Measurements from ENCODE around the gene DHRSX.

Gene DHRSX

GRCh38 chrX:2409796-2410195 lies 91.0 kb downstream of the DHRSX start:
- H3K4me3 ChIP-seq (ENCODE audit: low read depth, low read length) = no peak overlapping the region
- TF ChIP-seq, protein P1, sequence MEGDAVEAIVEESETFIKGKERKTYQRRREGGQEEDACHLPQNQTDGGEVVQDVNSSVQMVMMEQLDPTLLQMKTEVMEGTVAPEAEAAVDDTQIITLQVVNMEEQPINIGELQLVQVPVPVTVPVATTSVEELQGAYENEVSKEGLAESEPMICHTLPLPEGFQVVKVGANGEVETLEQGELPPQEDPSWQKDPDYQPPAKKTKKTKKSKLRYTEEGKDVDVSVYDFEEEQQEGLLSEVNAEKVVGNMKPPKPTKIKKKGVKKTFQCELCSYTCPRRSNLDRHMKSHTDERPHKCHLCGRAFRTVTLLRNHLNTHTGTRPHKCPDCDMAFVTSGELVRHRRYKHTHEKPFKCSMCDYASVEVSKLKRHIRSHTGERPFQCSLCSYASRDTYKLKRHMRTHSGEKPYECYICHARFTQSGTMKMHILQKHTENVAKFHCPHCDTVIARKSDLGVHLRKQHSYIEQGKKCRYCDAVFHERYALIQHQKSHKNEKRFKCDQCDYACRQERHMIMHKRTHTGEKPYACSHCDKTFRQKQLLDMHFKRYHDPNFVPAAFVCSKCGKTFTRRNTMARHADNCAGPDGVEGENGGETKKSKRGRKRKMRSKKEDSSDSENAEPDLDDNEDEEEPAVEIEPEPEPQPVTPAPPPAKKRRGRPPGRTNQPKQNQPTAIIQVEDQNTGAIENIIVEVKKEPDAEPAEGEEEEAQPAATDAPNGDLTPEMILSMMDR (IDR thresholded peaks at IDR 0.05; ENCODE audit: insufficient read depth, low read depth, low read length, missing control alignments) = no peak
- DNase-seq (ENCODE audit: low read depth) = no peak

DNA sequence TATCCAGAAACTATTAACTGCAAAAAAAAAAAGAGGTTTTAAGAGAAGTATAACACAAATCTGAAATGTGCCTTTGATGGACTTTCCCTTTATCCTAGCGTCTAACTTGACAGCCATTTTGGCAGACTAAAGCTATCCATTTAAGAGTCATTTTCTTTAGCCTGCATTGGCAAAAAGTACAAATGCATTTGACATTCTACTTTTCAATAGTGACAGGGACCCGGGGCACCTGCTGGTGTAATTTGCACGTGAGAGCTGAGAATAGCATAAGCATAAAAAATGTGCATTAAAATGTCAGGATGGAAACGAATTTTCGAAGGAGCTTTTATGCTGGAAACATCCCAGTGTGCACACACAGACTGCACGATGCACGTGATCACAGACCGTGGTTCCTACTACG lies 91.9 kb downstream of the DHRSX start:
- no peak for DNase-seq (ENCODE audit: low read depth)
- TF ChIP-seq, protein P1 (IDR thresholded peaks at IDR 0.05; ENCODE audit: insufficient read depth, low read depth, low read length, missing control alignments) = no peak
- no peak overlapping the region for H3K4me3 ChIP-seq (ENCODE audit: low read depth, low read length)

DNA sequence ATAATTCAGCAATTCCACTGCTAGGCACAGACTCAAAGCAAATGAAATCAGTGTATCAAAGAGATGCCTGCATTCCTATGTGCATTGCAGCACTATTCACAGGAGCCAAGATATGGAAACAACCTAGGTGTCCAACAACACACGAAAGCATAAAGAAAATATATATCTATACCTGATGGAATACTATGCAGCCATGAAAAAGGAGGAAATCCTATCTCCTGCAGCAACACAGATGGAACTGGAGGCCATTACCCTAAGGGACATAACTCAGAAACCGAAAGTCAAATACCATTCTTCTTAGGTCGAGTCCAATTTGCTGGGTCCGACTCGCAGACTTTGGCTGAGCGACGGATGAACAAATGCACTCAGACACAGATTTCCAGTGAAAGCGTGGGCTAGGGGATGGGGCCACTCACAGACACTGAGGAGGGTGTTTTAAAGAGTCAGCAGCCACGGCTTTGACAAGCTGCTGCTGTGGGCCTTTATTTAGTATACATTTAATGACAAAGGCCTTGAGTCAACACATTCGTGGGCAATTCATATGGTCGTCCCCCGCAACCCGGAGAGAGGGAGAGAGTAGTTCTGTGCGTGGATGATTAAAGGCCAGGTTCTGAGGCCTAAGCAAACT lies 93.8 kb downstream of the DHRSX start:
- no peak overlapping the region for H3K4me3 ChIP-seq (ENCODE audit: low read depth, low read length)
- TF ChIP-seq, protein P1 (IDR thresholded peaks at IDR 0.05; ENCODE audit: insufficient read depth, low read depth, low read length, missing control alignments) = no peak
- no peak for DNase-seq (ENCODE audit: low read depth)

DNA sequence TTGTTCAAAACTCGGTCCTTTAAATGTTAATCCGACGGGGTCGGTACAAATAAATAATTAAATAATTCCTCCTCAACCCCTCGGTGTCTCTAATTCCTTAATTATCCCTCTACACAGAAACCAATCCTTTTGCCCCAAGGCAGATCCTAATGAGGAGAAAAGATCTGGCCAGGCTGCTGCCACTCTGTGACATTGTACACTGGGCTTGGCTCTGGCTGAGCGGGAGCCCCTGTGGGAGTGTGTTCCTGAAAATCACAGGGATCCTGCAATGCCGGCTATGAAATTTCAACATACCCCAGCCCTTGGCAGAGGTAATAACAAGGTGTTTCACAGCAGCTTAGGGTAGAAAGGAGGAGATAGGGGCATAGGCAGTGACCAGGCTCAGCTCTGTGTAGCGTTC lies 96.0 kb downstream of the DHRSX start:
- TF ChIP-seq, protein P1 (IDR thresholded peaks at IDR 0.05; ENCODE audit: insufficient read depth, low read depth, low read length, missing control alignments) = no peak
- no peak for DNase-seq (ENCODE audit: low read depth)
- H3K4me3 ChIP-seq (ENCODE audit: low read depth, low read length) = no peak overlapping the region

- no peak for DNase-seq (ENCODE audit: low read depth)
- TF ChIP-seq, protein P1 (IDR thresholded peaks at IDR 0.05; ENCODE audit: insufficient read depth, low read depth, low read length, missing control alignments) = no peak
- no peak overlapping the region for H3K4me3 ChIP-seq (ENCODE audit: low read depth, low read length)
Measured at GRCh38 chrX:2402361-2402690, 98.5 kb downstream of the DHRSX start.

DNA sequence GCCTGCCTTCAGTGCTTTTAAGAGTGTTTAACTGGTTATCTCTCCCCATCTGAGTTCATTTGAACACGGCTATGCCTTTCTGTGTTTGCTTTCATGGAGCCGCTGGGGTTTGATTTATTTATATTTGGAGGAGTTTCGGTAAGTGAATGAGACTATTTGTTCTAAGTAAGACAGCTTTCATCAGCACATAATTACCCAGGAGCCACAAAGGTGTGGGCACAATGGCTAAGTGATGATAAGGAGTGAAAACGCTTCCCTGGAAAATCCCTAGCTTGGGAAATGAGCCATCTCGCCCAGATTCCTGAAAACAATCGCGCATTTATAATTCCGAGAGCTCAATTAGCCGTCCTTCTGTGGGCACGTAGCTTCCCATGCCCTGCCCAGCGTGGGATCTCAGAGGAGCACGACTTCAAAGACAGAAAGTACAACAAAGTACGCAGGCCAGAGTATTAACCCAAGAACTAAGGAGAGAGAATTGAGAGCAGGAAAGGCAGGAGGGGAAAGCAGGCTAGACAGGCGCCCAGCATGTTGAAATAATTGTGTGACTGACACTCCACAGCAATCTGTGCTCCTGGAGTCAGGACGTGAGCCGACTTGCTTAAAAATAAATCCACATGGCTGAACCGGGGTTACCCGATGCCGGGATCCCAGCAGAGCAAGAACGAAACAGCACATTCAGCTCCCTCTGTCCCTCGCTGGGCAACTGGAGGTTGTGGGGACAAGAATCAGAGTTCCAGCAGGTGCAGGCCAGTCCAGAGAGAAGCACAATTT lies 99.0 kb downstream of the DHRSX start:
- TF ChIP-seq, protein P1 (IDR thresholded peaks at IDR 0.05; ENCODE audit: insufficient read depth, low read depth, low read length, missing control alignments) = no peak
- H3K4me3 ChIP-seq (ENCODE audit: low read depth, low read length) = no peak overlapping the region
- no peak for DNase-seq (ENCODE audit: low read depth)

Measured in GM12865 (cell line).